Measurements from ENCODE around the gene CAGE1. TPM values are rescaled to one million over a fixed set of nuclear protein-coding genes. Genes with fewer than 3 reads are reported as not detected.

The CAGE1 gene
- total RNA-seq, 4 donors from 2014 or later, result not detected

GRCh38 chr6:7309050-7309449 is 80.5 kb downstream of the CAGE1 start:
- DNase-seq (no peak), ATAC-seq (no peak)
- H3K4me3 ChIP-seq, result no peak overlapping the region
- no peak overlapping the region for H3K27ac ChIP-seq
- TF ChIP-seq CTCF (IDR thresholded peaks at IDR 0.05 in 4 of 5, conservative IDR thresholded peaks at IDR 0.05 in 1 of 5) (no peak), POLR2A (IDR thresholded peaks at IDR 0.05) (no peak)
- H3K27me3 ChIP-seq, result no peaks in the 10 kb centered on the region
- peaks cover 0 to 37% of the 10 kb centered on the region in 2 donors for H3K36me3 ChIP-seq
- intact Hi-C loops (cut with DNase I; ENCODE audit: low total_unique reads), result no loop called here
- in situ Hi-C loops (cut with MboI; ENCODE audit: low sequenced_read_pairs in 4 of 4), result loop anchor here in 1 of 4 donors (10.0 kb wide), 2 partner anchors 76 to 296 kb away; partner anchors contain the start of genes CAGE1 and RIOK1
- no peaks in the 10 kb centered on the region for H3K9me3 ChIP-seq
- H3K4me1 ChIP-seq, result peaks cover 14 to 19% of the 10 kb centered on the region in 2 donors

- Histone ChIP-seq H3K9me3 (no peaks in the 10 kb centered on the region), H3K36me3 (peaks cover 0 to 50% of the 10 kb centered on the region in 2 donors)
- ATAC-seq, result no peak
Measured at GRCh38 chr6:7307533-7307932, 82.0 kb downstream of the CAGE1 start.

GRCh38 chr6:7304821-7305220 is 84.7 kb downstream of the CAGE1 start:
- no peaks in the 10 kb centered on the region for H3K4me1 ChIP-seq
- intact Hi-C loops (cut with DNase I; ENCODE audit: low total_unique reads), result no loop called here
- ATAC-seq (no peak), DNase-seq (no peak)
- in situ Hi-C loops (cut with MboI; ENCODE audit: low sequenced_read_pairs in 4 of 4), result loop anchor here in 1 of 4 donors (10.0 kb wide), 2 partner anchors 80 to 300 kb away; partner anchors contain the start of genes CAGE1 and RIOK1
- no peak overlapping the region for H3K27ac ChIP-seq
- H3K36me3 ChIP-seq, result peaks cover 0 to 75% of the 10 kb centered on the region in 2 donors
- no peaks in the 10 kb centered on the region for H3K9me3 ChIP-seq
- no peak for TF ChIP-seq POLR2A (IDR thresholded peaks at IDR 0.05)
- no peak for TF ChIP-seq CTCF (IDR thresholded peaks at IDR 0.05 in 4 of 5, conservative IDR thresholded peaks at IDR 0.05 in 1 of 5)
- no peaks in the 10 kb centered on the region for H3K27me3 ChIP-seq
- no peak overlapping the region for H3K4me3 ChIP-seq

More at GRCh38 chr6:7307533-7307932, 82.0 kb downstream of the CAGE1 start:
- intact Hi-C loops (cut with DNase I; ENCODE audit: low total_unique reads), result no loop called here
- TF ChIP-seq CTCF (IDR thresholded peaks at IDR 0.05 in 4 of 5, conservative IDR thresholded peaks at IDR 0.05 in 1 of 5) (no peak), POLR2A (IDR thresholded peaks at IDR 0.05) (no peak)
- in situ Hi-C loops (cut with MboI; ENCODE audit: low sequenced_read_pairs in 4 of 4), result loop anchor here in 1 of 4 donors (10.0 kb wide), 2 partner anchors 77 to 297 kb away; partner anchors contain the start of genes CAGE1 and RIOK1
- H3K4me3 ChIP-seq, result no peak overlapping the region
- H3K27ac ChIP-seq, result no peak overlapping the region
- peaks cover 14% of the 10 kb centered on the region in 2 donors for H3K4me1 ChIP-seq
- H3K27me3 ChIP-seq, result no peaks in the 10 kb centered on the region
- no peak for DNase-seq

GRCh38 chr6:7301702-7302101 is 87.8 kb downstream of the CAGE1 start:
- DNase-seq (no peak), ATAC-seq (no peak)
- TF ChIP-seq POLR2A (IDR thresholded peaks at IDR 0.05) (no peak), CTCF (IDR thresholded peaks at IDR 0.05 in 4 of 5, conservative IDR thresholded peaks at IDR 0.05 in 1 of 5) (no peak)
- Histone ChIP-seq H3K9me3 (no peaks in the 10 kb centered on the region), H3K4me3 (no peak overlapping the region), H3K36me3 (peaks cover 2 to 82% of the 10 kb centered on the region in 2 donors), H3K27ac (no peak overlapping the region), H3K4me1 (no peaks in the 10 kb centered on the region), H3K27me3 (no peaks in the 10 kb centered on the region)
- in situ Hi-C loops (cut with MboI; ENCODE audit: low sequenced_read_pairs in 4 of 4) (loop anchor here in 1 of 4 donors (10.0 kb wide), 2 partner anchors 83 to 303 kb away; partner anchors contain the start of genes CAGE1 and RIOK1), intact Hi-C loops (cut with DNase I; ENCODE audit: low total_unique reads) (no loop called here)
